MM.1S (cell line): Measurements from ENCODE around the gene GATB.

Source experiments
- EZH2 ChIP-seq: fragments of 300-600 bp; sonication (generic); optimal IDR thresholded peaks from 2 replicates; pipeline ENCODE3; 2017; ENCODE audit warnings: low read depth, mild to moderate bottlenecking, antibody characterized with exemption, low read length, mixed read lengths
- EZH2phosphoT487 ChIP-seq: fragments of 300-600 bp; sonication (generic); IDR thresholded peaks from 2 replicates; pipeline ENCODE4 v1.6.1; 2018; ENCODE audit warnings: antibody characterized with exemption, low read length
- TF ChIP-seq, protein P1 (sequence below): fragments of 300-600 bp; sonication (generic); IDR thresholded peaks from 2 replicates; pipeline ENCODE4 v1.5.1; 2016; ENCODE audit warnings: antibody characterized with exemption, low read length, mixed read lengths

DNA sequence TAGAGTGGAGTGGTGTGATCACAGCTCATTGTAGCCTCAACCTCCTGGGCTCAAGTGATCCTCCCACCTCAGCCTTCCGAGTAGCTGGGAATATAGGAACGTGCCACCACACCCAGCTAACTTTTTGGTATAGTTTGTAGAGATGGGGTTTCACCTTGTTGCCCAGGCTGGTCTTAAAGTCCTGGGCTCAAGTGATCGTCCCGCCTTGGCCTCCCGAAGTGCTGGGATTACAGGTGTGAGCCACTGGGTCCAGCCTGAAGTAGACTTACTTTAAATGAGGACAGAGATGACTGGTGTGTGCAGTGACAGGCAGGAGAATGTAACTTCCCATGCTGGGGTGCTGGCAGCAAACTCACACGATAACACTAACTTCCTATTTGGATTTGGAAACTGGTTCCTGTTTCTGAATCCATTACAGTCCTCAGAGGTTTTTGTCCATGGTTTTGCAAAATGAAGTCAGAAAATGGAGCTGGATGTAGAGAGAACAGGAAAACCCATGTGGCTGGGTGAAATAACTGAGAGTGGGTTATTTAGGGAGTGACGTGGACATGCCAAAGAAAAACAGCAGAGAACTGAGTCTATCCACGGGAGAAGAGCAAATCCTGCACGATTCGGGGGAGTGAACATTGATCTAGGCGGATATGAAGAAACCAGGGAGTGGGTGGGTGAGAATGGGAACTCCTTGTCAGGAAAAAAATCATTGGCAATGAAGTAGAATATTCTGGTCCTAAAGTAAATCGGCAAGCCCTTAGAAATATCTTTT, 95.6 kb downstream of the GATB start:
- TF ChIP-seq, protein P1, sequence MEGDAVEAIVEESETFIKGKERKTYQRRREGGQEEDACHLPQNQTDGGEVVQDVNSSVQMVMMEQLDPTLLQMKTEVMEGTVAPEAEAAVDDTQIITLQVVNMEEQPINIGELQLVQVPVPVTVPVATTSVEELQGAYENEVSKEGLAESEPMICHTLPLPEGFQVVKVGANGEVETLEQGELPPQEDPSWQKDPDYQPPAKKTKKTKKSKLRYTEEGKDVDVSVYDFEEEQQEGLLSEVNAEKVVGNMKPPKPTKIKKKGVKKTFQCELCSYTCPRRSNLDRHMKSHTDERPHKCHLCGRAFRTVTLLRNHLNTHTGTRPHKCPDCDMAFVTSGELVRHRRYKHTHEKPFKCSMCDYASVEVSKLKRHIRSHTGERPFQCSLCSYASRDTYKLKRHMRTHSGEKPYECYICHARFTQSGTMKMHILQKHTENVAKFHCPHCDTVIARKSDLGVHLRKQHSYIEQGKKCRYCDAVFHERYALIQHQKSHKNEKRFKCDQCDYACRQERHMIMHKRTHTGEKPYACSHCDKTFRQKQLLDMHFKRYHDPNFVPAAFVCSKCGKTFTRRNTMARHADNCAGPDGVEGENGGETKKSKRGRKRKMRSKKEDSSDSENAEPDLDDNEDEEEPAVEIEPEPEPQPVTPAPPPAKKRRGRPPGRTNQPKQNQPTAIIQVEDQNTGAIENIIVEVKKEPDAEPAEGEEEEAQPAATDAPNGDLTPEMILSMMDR: no peak
- TF ChIP-seq EZH2 (no peak), EZH2phosphoT487 (no peak)
